GM23338 (cell line): ENCODE results near the gene ELAVL4. TPM values are rescaled to one million over a fixed set of nuclear protein-coding genes. Genes with fewer than 3 reads are reported as not detected.

Experiments used
- ATAC-seq: fragments of 200-7000 bp; cut with Tn5 transposase; 3 replicates; pipeline ENCODE4 v1.9.1; 2020
- DNase-seq: peaks from one replicate; pipeline ENCODE4 v3.0.0-alpha.2; 2015; ENCODE audit warnings: low spot score
- H2AFZ ChIP-seq: fragments of 200-600 bp; sonication (generic); 2 replicates; pipeline ENCODE4 v1.8.0; 2016; ENCODE audit warnings: antibody characterized with exemption, mild to moderate bottlenecking, moderate library complexity
- H3F3A ChIP-seq: fragments of 200-600 bp; sonication (generic); replicated peaks from 2 replicates; pipeline ENCODE4 v1.8.0; 2017; ENCODE audit warnings: antibody characterized with exemption, mixed run types, low read depth
- H3K27ac ChIP-seq: fragments of 200-600 bp; sonication (generic); 2 replicates; pipeline ENCODE4 v1.6.1; 2016; ENCODE audit warnings: low read depth
- H3K27me3 ChIP-seq: fragments of 200-600 bp; sonication (generic); 2 replicates; pipeline ENCODE4 v1.8.0; 2016; ENCODE audit warnings: mild to moderate bottlenecking, mixed run types, moderate library complexity; ENCODE audit not compliant: insufficient read depth
- H3K36me3 ChIP-seq: fragments of 200-600 bp; sonication (generic); 2 replicates; pipeline ENCODE4 v1.8.0; 2016; ENCODE audit warnings: mild to moderate bottlenecking; ENCODE audit not compliant: insufficient read depth
- H3K4me1 ChIP-seq: fragments of 200-600 bp; sonication (generic); 2 replicates; pipeline ENCODE4 v1.8.0; 2016; ENCODE audit warnings: mild to moderate bottlenecking, moderate library complexity; ENCODE audit not compliant: insufficient read depth
- H3K4me2 ChIP-seq: fragments of 200-600 bp; sonication (generic); 2 replicates; pipeline ENCODE4 v1.7.1; 2017; ENCODE audit warnings: mixed run types
- H3K4me3 ChIP-seq: fragments of 200-600 bp; sonication (generic); 2 replicates; pipeline ENCODE4 v1.6.1; 2016; ENCODE audit warnings: mixed run types
- H3K79me2 ChIP-seq: fragments of 200-600 bp; sonication (generic); replicated peaks from 2 replicates; pipeline ENCODE4 v1.8.0; 2017; ENCODE audit warnings: mild to moderate bottlenecking; ENCODE audit not compliant: insufficient read depth
- H3K9me2 ChIP-seq: fragments of 200-600 bp; sonication (generic); 2 replicates; pipeline ENCODE4 v1.8.0; 2017; ENCODE audit not compliant: insufficient read depth
- H4K20me1 ChIP-seq: fragments of 200-600 bp; sonication (generic); replicated peaks from 2 replicates; pipeline ENCODE4 v1.8.0; 2017; ENCODE audit warnings: mild to moderate bottlenecking; ENCODE audit not compliant: insufficient read depth
- H3K27ac Mint-ChIP-seq: 2 replicates; pipeline ENCODE4 v1.8.0; 2020; ENCODE audit warnings: inconsistent platforms, mild to moderate bottlenecking, moderate library complexity, mixed read lengths
- H3K27me3 Mint-ChIP-seq: 3 replicates; pipeline ENCODE4 v1.8.0; 2022; ENCODE audit warnings: low read depth, mild to moderate bottlenecking, moderate library complexity, mixed read lengths, inconsistent platforms; ENCODE audit not compliant: insufficient read depth, poor library complexity
- H3K36me3 Mint-ChIP-seq: 3 replicates; pipeline ENCODE4 v1.8.0; 2021; ENCODE audit warnings: low read depth, mild to moderate bottlenecking, inconsistent platforms, moderate library complexity, mixed read lengths
- H3K4me1 Mint-ChIP-seq: 3 replicates; pipeline ENCODE4 v1.8.0; 2020; ENCODE audit warnings: mild to moderate bottlenecking, inconsistent platforms, mixed read lengths
- H3K4me3 Mint-ChIP-seq: 3 replicates; pipeline ENCODE4 v1.8.0; 2021; ENCODE audit warnings: moderate library complexity, mild to moderate bottlenecking, inconsistent platforms, mixed read lengths
- H3K9me3 Mint-ChIP-seq: 3 replicates; pipeline ENCODE4 v1.8.0; 2020; ENCODE audit warnings: moderate library complexity, mild to moderate bottlenecking, inconsistent platforms, mixed read lengths
- CREB1 ChIP-seq: fragments of 250-450 bp; sonication (Bioruptor Pico); IDR thresholded peaks from 2 replicates; pipeline ENCODE4 v1.5.0; 2020; ENCODE audit warnings: low read depth, mild to moderate bottlenecking, moderate library complexity
- CTCF ChIP-seq, 2 experiments: fragments of 200-600 bp in 1 of 2; sonication (generic) in 1 of 2; conservative IDR thresholded peaks; 2 replicates each; pipeline versions ENCODE4 v1.5.1 to v1.6.1; 2016 to 2017; ENCODE audit warnings: antibody characterized with exemption in 2 of 2, low read depth in 2 of 2, mild to moderate bottlenecking in 2 of 2, moderate library complexity in 1 of 2
- EZH2 ChIP-seq: fragments of 200-600 bp; sonication (generic); IDR thresholded peaks from one replicate; pipeline ENCODE4 v1.8.0; 2017; ENCODE audit warnings: antibody characterized with exemption, mild to moderate bottlenecking, low read depth; ENCODE audit not compliant: unreplicated experiment
- EZH2phosphoT487 ChIP-seq: fragments of 200-600 bp; sonication (generic); IDR thresholded peaks from one replicate; pipeline ENCODE4 v1.8.1; 2018; ENCODE audit warnings: antibody characterized with exemption; ENCODE audit not compliant: unreplicated experiment
- JUNB ChIP-seq: IDR thresholded peaks from one replicate; pipeline ENCODE4 v1.6.1; 2016; ENCODE audit warnings: antibody characterized with exemption; ENCODE audit not compliant: unreplicated experiment
- NANOG ChIP-seq: IDR thresholded peaks from 2 replicates; pipeline ENCODE4 v1.6.1; 2016; ENCODE audit warnings: antibody characterized with exemption, borderline replicate concordance
- POLR2AphosphoS5 ChIP-seq: IDR thresholded peaks from 2 replicates; pipeline ENCODE4 v1.6.1; 2016; ENCODE audit warnings: antibody characterized with exemption, low read depth
- REST ChIP-seq: IDR thresholded peaks from one replicate; pipeline ENCODE4 v1.6.1; 2018; ENCODE audit warnings: antibody characterized with exemption; ENCODE audit not compliant: unreplicated experiment
- ZNF114 ChIP-seq: fragments of 250-450 bp; sonication (Bioruptor Pico); IDR thresholded peaks from 2 replicates; pipeline ENCODE4 v1.5.0; 2020; ENCODE audit warnings: mild to moderate bottlenecking, moderate library complexity
- ZNF462 ChIP-seq: fragments of 250-450 bp; sonication (Bioruptor Pico); IDR thresholded peaks from 2 replicates; pipeline ENCODE4 v1.5.0; 2020; ENCODE audit warnings: mild to moderate bottlenecking, moderate library complexity
- polyA plus RNA-seq: library from polyadenylated mRNA; unstranded; fragments of >200 nt; fragmentation: Nextera tagmentation; extraction: Ambion mirVana; gene quantifications from 2 replicates; pipeline ENCODE4 v1.2.1, GENCODE V29; 2016
- total RNA-seq: library from RNA; depleted of rRNA; stranded (reverse); fragments of >200 nt; shearing (Covaris generic); gene quantifications from 2 replicates; pipeline ENCODE4 v1.2.3, GENCODE V29; 2014

The ELAVL4 gene
- total and polyA plus RNA-seq, 2 experiments from 2014 or later, result 1.4 to 1.9 TPM

- TF ChIP-seq CTCF (conservative IDR thresholded peaks at IDR 0.05; ENCODE audit: low read depth in 2 of 2) (no peak), CREB1 (CRISPR knock-in tag) (no peak), REST (no peak), POLR2AphosphoS5 (no peak), NANOG (no peak)
These were observed 27.0 kb downstream of the ELAVL4 start (continued) for GRCh38 chr1:50135716-50136115.

- no peak overlapping the region for H3K4me3 ChIP-seq
- no peak for TF ChIP-seq EZH2
- TF ChIP-seq JUNB, result no peak
- TF ChIP-seq ZNF462 (CRISPR knock-in tag), result no peak
- TF ChIP-seq CTCF (conservative IDR thresholded peaks at IDR 0.05; ENCODE audit: low read depth in 2 of 2), result no peak
- TF ChIP-seq EZH2phosphoT487, result no peak
- TF ChIP-seq ZNF114 (CRISPR knock-in tag), result no peak
These were observed 30.8 kb downstream of the ELAVL4 start for GRCh38 chr1:50139339-50140181.

More at GRCh38 chr1:50139339-50140181, 30.8 kb downstream of the ELAVL4 start:
- no peaks in the 10 kb centered on the region for H4K20me1 ChIP-seq
- no peaks in the 10 kb centered on the region for H3K27me3 Mint-ChIP-seq
- peaks cover 18% of the 10 kb centered on the region for H3K4me1 Mint-ChIP-seq
- H3F3A ChIP-seq, result no peaks in the 10 kb centered on the region
- H3K9me2 ChIP-seq, result 0 out of 2 replicates have a peak, but pooled peaks cover 4% of the 10 kb centered on the region
- H3K27ac Mint-ChIP-seq, result 0 out of 2 replicates have a peak overlapping the region, but pooled peaks have one; percentile 15
- H3K79me2 ChIP-seq, result no peaks in the 10 kb centered on the region
- no peak for ATAC-seq
- H3K36me3 ChIP-seq, result no peaks in the 10 kb centered on the region
- no peak overlapping the region for H3K4me3 Mint-ChIP-seq
- H3K36me3 Mint-ChIP-seq, result no peaks in the 10 kb centered on the region
- H2AFZ ChIP-seq, result peak overlapping the region; percentile 58; the same call in 1 of the 2 replicates
- H3K27me3 ChIP-seq, result no peaks in the 10 kb centered on the region
- H3K9me3 Mint-ChIP-seq, result no peaks in the 10 kb centered on the region
- peaks cover 4% of the 10 kb centered on the region; the same call in 1 of the 2 replicates for H3K4me1 ChIP-seq
- no peak overlapping the region for H3K27ac ChIP-seq
- DNase-seq, result no peak
- no peak overlapping the region for H3K4me2 ChIP-seq
